SK-N-SH (cell line): ENCODE results near the gene TUBA1A. TPM values are rescaled to one million over a fixed set of nuclear protein-coding genes. Genes with fewer than 3 reads are reported as not detected.

Source experiments
- CTCF ChIA-PET: fragments of 300-600, 350-600 bp; formaldehyde crosslinking; extraction: SDS; loops from one replicate; lab custom pipeline; 2021; lab: Yijun Ruan, JAX
- POLR2A ChIA-PET: fragments of 350-600 bp; sonication (Branson Sonifier 250); formaldehyde crosslinking; extraction: SDS; loops from one replicate; lab custom pipeline; 2020; ENCODE audit warnings: antibody characterized with exemption, inconsistent platforms; lab: Yijun Ruan, JAX
- DNase-seq: peaks from one replicate; pipeline ENCODE4 v3.0.0; 2012
- H2AFZ ChIP-seq: fragments of 200-600 bp; sonication (generic); 2 replicates; pipeline ENCODE4 v1.8.1; 2016; ENCODE audit warnings: antibody characterized with exemption, mild to moderate bottlenecking, low read depth
- H3F3A ChIP-seq: fragments of 200-600 bp; sonication (generic); replicated peaks from 2 replicates; pipeline ENCODE3; 2016; ENCODE audit warnings: antibody characterized with exemption, mild to moderate bottlenecking; ENCODE audit not compliant: insufficient read depth
- H3K27ac ChIP-seq, 2 experiments: fragments of 200-500 bp in 1 of 2; fragments of 200-600 bp in 1 of 2; sonication (Bioruptor generic) in 1 of 2; sonication (generic), shearing (Covaris generic) in 1 of 2; 2 replicates each; pipeline versions ENCODE4 v1.5.1 to v1.6.1; 2014 to 2016; ENCODE audit warnings: low read depth in 2 of 2, inconsistent platforms in 1 of 2, low read length in 1 of 2, mild to moderate bottlenecking in 1 of 2, mixed read lengths in 1 of 2
- H3K27me3 ChIP-seq: fragments of 200-600 bp; sonication (generic), shearing (Covaris generic); 2 replicates; pipeline ENCODE4 v1.6.1; 2016; ENCODE audit warnings: mixed run types; ENCODE audit not compliant: insufficient read depth
- H3K36me3 ChIP-seq, 2 experiments: fragments of 200-500 bp in 1 of 2; fragments of 200-600 bp in 1 of 2; sonication (Bioruptor generic) in 1 of 2; sonication (generic) in 1 of 2; replicated peaks in 1 of 2; 2 replicates each; pipeline versions ENCODE3 to v1.5.1; 2014 to 2016; ENCODE audit warnings: low read length in 1 of 2, mild to moderate bottlenecking in 1 of 2; ENCODE audit not compliant: insufficient read depth in 2 of 2, control insufficient read depth in 1 of 2
- H3K4me1 ChIP-seq, 2 experiments: fragments of 200-500 bp in 1 of 2; fragments of 200-600 bp in 1 of 2; sonication (Bioruptor generic) in 1 of 2; sonication (generic), shearing (Covaris generic) in 1 of 2; 2 replicates each; pipeline versions ENCODE4 v1.5.1 to v1.6.1; 2014 to 2016; ENCODE audit warnings: low read depth in 1 of 2, low read length in 1 of 2, mixed run types in 1 of 2; ENCODE audit not compliant: insufficient read depth in 2 of 2, control insufficient read depth in 1 of 2
- H3K4me2 ChIP-seq: fragments of 200-600 bp; sonication (generic), shearing (Covaris generic); 2 replicates; pipeline ENCODE4 v1.6.1; 2017; ENCODE audit warnings: mixed run types
- H3K4me3 ChIP-seq, 2 experiments: fragments of 200-500 bp in 1 of 2; fragments of 200-600 bp in 1 of 2; sonication (Bioruptor generic) in 1 of 2; sonication (generic), shearing (Covaris generic) in 1 of 2; 2 replicates each; pipeline versions ENCODE4 v1.5.1 to v1.8.1; 2014 to 2016; ENCODE audit warnings: low read depth in 2 of 2, inconsistent platforms in 1 of 2, low read length in 1 of 2, mild to moderate bottlenecking in 1 of 2, mixed read lengths in 1 of 2, moderate library complexity in 1 of 2
- H3K79me2 ChIP-seq: fragments of 200-600 bp; sonication (generic); 2 replicates; pipeline ENCODE4 v1.8.1; 2017; ENCODE audit warnings: mild to moderate bottlenecking; ENCODE audit not compliant: insufficient read depth
- H3K9ac ChIP-seq: fragments of 200-600 bp; sonication (generic); 2 replicates; pipeline ENCODE4 v1.6.1; 2017; ENCODE audit warnings: mixed run types
- H3K9me2 ChIP-seq: fragments of 200-600 bp; sonication (generic); 2 replicates; pipeline ENCODE4 v1.6.1; 2017; ENCODE audit warnings: mixed run types
- H3K9me3 ChIP-seq: fragments of 200-600 bp; sonication (generic); 2 replicates; pipeline ENCODE4 v1.6.1; 2017; ENCODE audit warnings: mixed run types, mild to moderate bottlenecking, moderate library complexity
- H4K20me1 ChIP-seq: fragments of 200-600 bp; sonication (generic); 2 replicates; pipeline ENCODE4 v1.6.1; 2017; ENCODE audit warnings: mild to moderate bottlenecking, mixed run types; ENCODE audit not compliant: insufficient read depth
- CTCF ChIP-seq: fragments of 200-600 bp; sonication (generic); IDR thresholded peaks from 2 replicates; pipeline ENCODE4 v1.6.1; 2017; ENCODE audit warnings: antibody characterized with exemption, mild to moderate bottlenecking, moderate library complexity
- ELF1 ChIP-seq: IDR thresholded peaks from 2 replicates; pipeline ENCODE4 v1.4.0; 2012
- EZH2phosphoT487 ChIP-seq: fragments of 200-600 bp; sonication (generic); IDR thresholded peaks from 2 replicates; pipeline ENCODE4 v1.6.1; 2017; ENCODE audit warnings: low read depth, mixed run types, mild to moderate bottlenecking, antibody characterized with exemption, moderate library complexity, borderline replicate concordance
- FOSL2 ChIP-seq: IDR thresholded peaks from 2 replicates; pipeline ENCODE4 v1.4.0; 2012; ENCODE audit warnings: low read depth, mild to moderate bottlenecking, moderate library complexity, borderline replicate concordance
- FOXM1 ChIP-seq: IDR thresholded peaks from 2 replicates; pipeline ENCODE4 v1.4.0; 2012; ENCODE audit warnings: low read depth, mild to moderate bottlenecking
- GABPA ChIP-seq: IDR thresholded peaks from 2 replicates; pipeline ENCODE4 v1.4.0; 2012; ENCODE audit warnings: low read depth, mild to moderate bottlenecking
- JUND ChIP-seq: IDR thresholded peaks from 2 replicates; pipeline ENCODE4 v1.4.0; 2012
- MAX ChIP-seq: IDR thresholded peaks from 2 replicates; pipeline ENCODE4 v1.4.0; 2012; ENCODE audit warnings: low read depth
- MEF2A ChIP-seq: IDR thresholded peaks from 2 replicates; pipeline ENCODE4 v1.4.0; 2012; ENCODE audit warnings: low read depth, borderline replicate concordance
- MXI1 ChIP-seq: IDR thresholded peaks from 2 replicates; pipeline ENCODE4 v1.6.1; 2012; ENCODE audit warnings: mild to moderate bottlenecking, low read depth, low read length, improper control_type of control experiment
- NFIC ChIP-seq: IDR thresholded peaks from 2 replicates; pipeline ENCODE4 v1.4.0; 2012; ENCODE audit warnings: borderline replicate concordance
- POLR2AphosphoS5 ChIP-seq: IDR thresholded peaks from 2 replicates; pipeline ENCODE4 v1.6.1; 2012; ENCODE audit warnings: low read depth, low read length
- RCOR1 ChIP-seq: fragments of 150-350 bp; IDR thresholded peaks from 2 replicates; pipeline ENCODE4 v1.6.1; 2017; ENCODE audit warnings: antibody characterized with exemption, low read length
- RXRA ChIP-seq: IDR thresholded peaks from 2 replicates; pipeline ENCODE4 v1.4.0; 2012; ENCODE audit warnings: low read depth, mild to moderate bottlenecking, borderline replicate concordance
- TAF1 ChIP-seq: IDR thresholded peaks from 2 replicates; pipeline ENCODE4 v1.6.1; 2012; ENCODE audit warnings: low read depth, mild to moderate bottlenecking, low read length, moderate library complexity, borderline replicate concordance
- TEAD4 ChIP-seq: IDR thresholded peaks from 2 replicates; pipeline ENCODE4 v1.4.0; 2012; ENCODE audit warnings: mild to moderate bottlenecking, borderline replicate concordance; ENCODE audit not compliant: insufficient read depth
- USF1 ChIP-seq: IDR thresholded peaks from 2 replicates; pipeline ENCODE4 v1.4.0; 2012; ENCODE audit warnings: low read depth, borderline replicate concordance
- YY1 ChIP-seq: IDR thresholded peaks from 2 replicates; pipeline ENCODE4 v1.4.0; 2012; ENCODE audit warnings: low read depth, mild to moderate bottlenecking
- ZBTB33 ChIP-seq: IDR thresholded peaks from 2 replicates; pipeline ENCODE4 v1.4.0; 2012; ENCODE audit warnings: low read depth, borderline replicate concordance
- polyA plus RNA-seq, 3 experiments: library from polyadenylated mRNA; depleted of rRNA; stranded (reverse); fragments of >200 nt; gene quantifications; 2 replicates each; pipeline ENCODE4 v1.2.3, GENCODE V29; 2012

TUBA1A gene
- polyA plus RNA-seq, 1 of the 3 experiments (the other 2 are of a cell fraction), result 1,427 TPM

- Histone ChIP-seq H2AFZ (no peak overlapping the region), H3K36me3 (no peaks in the 10 kb centered on the region), H3K79me2 (no peaks in the 10 kb centered on the region), H3K27me3 (no peaks in the 10 kb centered on the region), H3K9me2 (no peaks in the 10 kb centered on the region), H3K4me1 (no peaks in the 10 kb centered on the region), H3F3A (peaks cover 4% of the 10 kb centered on the region), H3K9ac (no peak overlapping the region), H4K20me1 (no peaks in the 10 kb centered on the region), H3K9me3 (no peaks in the 10 kb centered on the region)
- CTCF ChIA-PET, result interaction anchor here (0.8 to 1.2 kb wide), 3 partner anchors 9 to 13 kb away, joined by 3 read pairs; no protein-coding TSS in a partner anchor
- DNase-seq, result no peak
- TF ChIP-seq RXRA (no peak), MEF2A (no peak), GABPA (no peak), FOSL2 (no peak), EZH2phosphoT487 (no peak), FOXM1 (no peak), RCOR1 (no peak), MXI1 (no peak), ELF1 (no peak), NFIC (no peak), ZBTB33 (no peak), POLR2AphosphoS5 (no peak), CTCF (no peak), TAF1 (no peak), USF1 (no peak), MAX (no peak), TEAD4 (no peak), YY1 (no peak), JUND (no peak)
- TF ChIP-seq, all 33 proteins: peak for 0
- no peak overlapping the region for H3K27ac ChIP-seq
- POLR2A ChIA-PET, result interaction anchor here (0.9 to 1.3 kb wide), 2 partner anchors 12 to 13 kb away, joined by 3 read pairs; no protein-coding TSS in a partner anchor
- H3K4me2 ChIP-seq, result no peak overlapping the region
- no peak overlapping the region for H3K4me3 ChIP-seq
Observed at GRCh38 chr12:49170924-49171323, 18.0 kb downstream of the TUBA1A start.
